HepG2 (cell line): ENCODE data around the gene MAP2K1. TPM values are rescaled to one million over a fixed set of nuclear protein-coding genes. Genes with fewer than 3 reads are reported as not detected.

ENCODE experiments used
- ATRX ChIP-seq: sonication (generic); formaldehyde crosslinking; IDR thresholded peaks from 2 replicates; pipeline ENCODE4 v1.4.0; 2020; ENCODE audit warnings: missing genetic modification reagents, borderline replicate concordance
- BRD4 ChIP-seq: sonication (generic); formaldehyde crosslinking; IDR thresholded peaks from 2 replicates; pipeline ENCODE4 v1.4.0; 2020; ENCODE audit warnings: missing genetic modification reagents
- GATAD1 ChIP-seq: IDR thresholded peaks from 2 replicates; pipeline ENCODE4 v1.6.1; 2016; ENCODE audit warnings: missing genetic modification reagents, missing compliant biosample characterization
- JARID2 ChIP-seq: sonication (generic); formaldehyde crosslinking; IDR thresholded peaks from 2 replicates; pipeline ENCODE4 v1.8.1; 2023; ENCODE audit warnings: missing genetic modification reagents, inconsistent platforms; ENCODE audit not compliant: insufficient replicate concordance
- KLF13 ChIP-seq: sonication (generic); formaldehyde crosslinking; IDR thresholded peaks from 2 replicates; pipeline ENCODE4 v1.4.0; 2020; ENCODE audit warnings: mild to moderate bottlenecking, missing genetic modification reagents
- MTA3 ChIP-seq: sonication (generic); formaldehyde crosslinking; IDR thresholded peaks from 2 replicates; pipeline ENCODE4 v1.4.0; 2020; ENCODE audit warnings: missing genetic modification reagents
- NR2C2 ChIP-seq: sonication (generic); formaldehyde crosslinking; IDR thresholded peaks from 2 replicates; pipeline ENCODE4 v1.4.0; 2020; ENCODE audit warnings: missing genetic modification reagents, mild to moderate bottlenecking, moderate library complexity, borderline replicate concordance
- NR2F6 ChIP-seq, 2 experiments: IDR thresholded peaks; 2 replicates each; pipeline ENCODE4 v1.6.1; 2016; ENCODE audit warnings: antibody characterized with exemption in 1 of 2, mild to moderate bottlenecking in 1 of 2
- SAP130 ChIP-seq: IDR thresholded peaks from 2 replicates; pipeline ENCODE4 v1.6.1; 2016; ENCODE audit warnings: low read depth
- SIN3B ChIP-seq: fragments of 150-350 bp; IDR thresholded peaks from 2 replicates; pipeline ENCODE4 v1.6.1; 2014; ENCODE audit warnings: low read length
- ZNF225 ChIP-seq: sonication (generic); formaldehyde crosslinking; IDR thresholded peaks from 2 replicates; pipeline ENCODE4 v1.4.0; 2020; ENCODE audit warnings: mild to moderate bottlenecking, missing genetic modification reagents
- ZNF263 ChIP-seq: sonication (generic); formaldehyde crosslinking; IDR thresholded peaks from 2 replicates; pipeline ENCODE4 v1.4.0; 2020; ENCODE audit warnings: missing genetic modification reagents
- ZNF674 ChIP-seq: sonication (generic); formaldehyde crosslinking; IDR thresholded peaks from 2 replicates; pipeline ENCODE4 v1.5.0; 2020; ENCODE audit warnings: low read depth, mild to moderate bottlenecking, missing genetic modification reagents
- ZNF724P ChIP-seq: sonication (generic); formaldehyde crosslinking; IDR thresholded peaks from 2 replicates; pipeline ENCODE4 v1.8.0; 2022; ENCODE audit warnings: missing genetic modification reagents, borderline replicate concordance
- ZNF790 ChIP-seq: sonication (generic); formaldehyde crosslinking; IDR thresholded peaks from 2 replicates; pipeline ENCODE4 v1.8.0; 2022; ENCODE audit warnings: missing genetic modification reagents, mild to moderate bottlenecking, borderline replicate concordance
- ZNF83 ChIP-seq: sonication (generic); formaldehyde crosslinking; IDR thresholded peaks from 2 replicates; pipeline ENCODE4 v1.4.0; 2020; ENCODE audit warnings: missing genetic modification reagents, mild to moderate bottlenecking, borderline replicate concordance
- ZNF878 ChIP-seq: sonication (generic); formaldehyde crosslinking; IDR thresholded peaks from 2 replicates; pipeline ENCODE4 v1.8.1; 2023; ENCODE audit warnings: mild to moderate bottlenecking, missing genetic modification reagents, moderate library complexity
- ZSCAN31 ChIP-seq: sonication (generic); formaldehyde crosslinking; IDR thresholded peaks from 2 replicates; pipeline ENCODE4 v1.5.0; 2020; ENCODE audit warnings: low read depth, mild to moderate bottlenecking, missing genetic modification reagents
- polyA plus RNA-seq, 8 experiments: library from polyadenylated mRNA; depleted of rRNA in 3 of 8; stranded (reverse) in 7 of 8; unstranded in 1 of 8; fragments of >200 nt; fragmentation: Illumina TruSeq in 4 of 8; extraction: Trizol in 4 of 8; gene quantifications; 2 replicates each; pipeline versions ENCODE4 v1.2.1 to v1.2.3, GENCODE V29; 2011 to 2016; ENCODE audit warnings: low read depth in 4 of 8, missing spikeins in 1 of 8, mixed read lengths in 1 of 8; ENCODE audit not compliant: insufficient read depth in 1 of 8
- total RNA-seq, 5 experiments: library from RNA; depleted of rRNA; stranded (reverse); fragments of >200 nt; fragmentation: Illumina TruSeq; extraction: Trizol; gene quantifications; 2 replicates each; pipeline ENCODE4 v1.2.3, GENCODE V29; 2016; ENCODE audit warnings: low read depth in 1 of 5
- TF ChIP-seq, protein P1 (sequence below): sonication (generic); formaldehyde crosslinking; IDR thresholded peaks from 2 replicates; pipeline ENCODE4 v1.4.0; 2020; ENCODE audit warnings: missing genetic modification reagents
- TF ChIP-seq, protein P2 (sequence below): sonication (generic); formaldehyde crosslinking; conservative IDR thresholded peaks from 2 replicates; pipeline ENCODE4 v1.4.0; 2020; ENCODE audit warnings: missing genetic modification reagents
- TF ChIP-seq, protein P3 (sequence below): sonication (generic); formaldehyde crosslinking; IDR thresholded peaks from 2 replicates; pipeline ENCODE4 v1.8.0; 2022; ENCODE audit warnings: missing genetic modification reagents, low read depth, mild to moderate bottlenecking, borderline replicate concordance
- TF ChIP-seq, protein P4 (sequence below): sonication (generic); formaldehyde crosslinking; IDR thresholded peaks from 2 replicates; pipeline ENCODE4 v1.4.0; 2020; ENCODE audit warnings: mild to moderate bottlenecking, low read depth, missing genetic modification reagents
- TF ChIP-seq, protein P5 (sequence below): sonication (generic); formaldehyde crosslinking; IDR thresholded peaks from 2 replicates; pipeline ENCODE4 v1.4.0; 2020; ENCODE audit warnings: missing genetic modification reagents

The MAP2K1 gene
- total and polyA plus RNA-seq, 2 of the 13 experiments (the other 11 are each of a cell fraction or from before 2014, with no cell fraction given), result 24.1 to 49.2 TPM

DNA sequence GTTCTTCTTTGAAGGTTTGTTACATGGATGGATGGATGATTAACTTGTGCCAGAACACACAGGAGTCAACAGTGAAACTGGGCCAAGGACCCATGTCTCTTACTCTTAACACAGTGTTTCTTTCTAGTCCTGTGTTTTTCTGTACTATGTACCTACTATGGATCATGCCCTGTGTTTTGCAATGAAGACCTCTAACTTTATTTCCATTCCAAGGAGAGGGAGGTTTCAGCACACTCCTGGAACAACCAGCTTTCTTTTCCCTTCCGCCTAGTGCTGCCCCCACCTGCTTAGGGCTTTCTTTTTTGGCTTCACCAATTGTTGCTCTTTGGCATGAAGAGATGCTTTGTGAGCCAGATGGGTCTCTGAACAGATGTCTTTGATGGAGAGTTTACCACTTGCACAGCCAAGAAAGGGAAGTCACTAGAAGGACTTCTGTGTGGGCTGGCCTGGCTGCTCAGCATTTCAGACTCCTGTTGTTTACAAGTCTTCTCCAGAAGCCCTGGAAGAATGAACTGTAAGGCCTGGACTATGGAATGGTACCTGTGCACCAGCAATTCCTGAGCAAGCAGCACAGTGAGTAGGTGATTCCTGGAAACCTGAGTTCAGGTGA lies 66.4 kb downstream of the MAP2K1 start (continued):
- TF ChIP-seq, protein P1, sequence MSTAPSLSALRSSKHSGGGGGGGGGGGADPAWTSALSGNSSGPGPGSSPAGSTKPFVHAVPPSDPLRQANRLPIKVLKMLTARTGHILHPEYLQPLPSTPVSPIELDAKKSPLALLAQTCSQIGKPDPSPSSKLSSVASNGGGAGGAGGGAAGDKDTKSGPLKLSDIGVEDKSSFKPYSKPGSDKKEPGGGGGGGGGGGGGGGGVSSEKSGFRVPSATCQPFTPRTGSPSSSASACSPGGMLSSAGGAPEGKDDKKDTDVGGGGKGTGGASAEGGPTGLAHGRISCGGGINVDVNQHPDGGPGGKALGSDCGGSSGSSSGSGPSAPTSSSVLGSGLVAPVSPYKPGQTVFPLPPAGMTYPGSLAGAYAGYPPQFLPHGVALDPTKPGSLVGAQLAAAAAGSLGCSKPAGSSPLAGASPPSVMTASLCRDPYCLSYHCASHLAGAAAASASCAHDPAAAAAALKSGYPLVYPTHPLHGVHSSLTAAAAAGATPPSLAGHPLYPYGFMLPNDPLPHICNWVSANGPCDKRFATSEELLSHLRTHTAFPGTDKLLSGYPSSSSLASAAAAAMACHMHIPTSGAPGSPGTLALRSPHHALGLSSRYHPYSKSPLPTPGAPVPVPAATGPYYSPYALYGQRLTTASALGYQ (CRISPR knock-in tag), result no peak
- no peak for TF ChIP-seq ZNF83
- no peak for TF ChIP-seq ATRX
- TF ChIP-seq SIN3B, result no peak
- TF ChIP-seq ZNF724P (CRISPR knock-in tag), result no peak
- no peak for TF ChIP-seq ZSCAN31 (CRISPR knock-in tag)
- TF ChIP-seq, protein P2, sequence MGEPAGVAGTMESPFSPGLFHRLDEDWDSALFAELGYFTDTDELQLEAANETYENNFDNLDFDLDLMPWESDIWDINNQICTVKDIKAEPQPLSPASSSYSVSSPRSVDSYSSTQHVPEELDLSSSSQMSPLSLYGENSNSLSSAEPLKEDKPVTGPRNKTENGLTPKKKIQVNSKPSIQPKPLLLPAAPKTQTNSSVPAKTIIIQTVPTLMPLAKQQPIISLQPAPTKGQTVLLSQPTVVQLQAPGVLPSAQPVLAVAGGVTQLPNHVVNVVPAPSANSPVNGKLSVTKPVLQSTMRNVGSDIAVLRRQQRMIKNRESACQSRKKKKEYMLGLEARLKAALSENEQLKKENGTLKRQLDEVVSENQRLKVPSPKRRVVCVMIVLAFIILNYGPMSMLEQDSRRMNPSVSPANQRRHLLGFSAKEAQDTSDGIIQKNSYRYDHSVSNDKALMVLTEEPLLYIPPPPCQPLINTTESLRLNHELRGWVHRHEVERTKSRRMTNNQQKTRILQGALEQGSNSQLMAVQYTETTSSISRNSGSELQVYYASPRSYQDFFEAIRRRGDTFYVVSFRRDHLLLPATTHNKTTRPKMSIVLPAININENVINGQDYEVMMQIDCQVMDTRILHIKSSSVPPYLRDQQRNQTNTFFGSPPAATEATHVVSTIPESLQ (CRISPR knock-in tag), result no peak
- TF ChIP-seq ZNF790, result no peak
- TF ChIP-seq, protein P3, sequence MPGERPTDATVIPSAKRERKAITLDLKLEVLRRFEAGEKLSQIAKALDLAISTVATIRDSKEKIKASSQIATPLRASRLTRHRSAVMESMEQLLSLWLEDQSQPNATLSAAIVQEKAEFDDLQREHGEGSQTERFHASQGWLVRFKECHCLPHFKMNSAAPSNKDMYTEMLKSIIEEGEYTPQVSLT (CRISPR knock-in tag), result no peak
- TF ChIP-seq MTA3, result no peak
- TF ChIP-seq NR2F6 (IDR thresholded peaks at IDR 0.05), result peak; percentile 54; the same call in 1 of the 2 replicates
- TF ChIP-seq NR2F6 (CRISPR knock-in tag; IDR thresholded peaks at IDR 0.05), result peak; percentile 55; the same call in 1 of the 2 replicates
- TF ChIP-seq KLF13 (CRISPR knock-in tag), result no peak
- TF ChIP-seq, protein P4, sequence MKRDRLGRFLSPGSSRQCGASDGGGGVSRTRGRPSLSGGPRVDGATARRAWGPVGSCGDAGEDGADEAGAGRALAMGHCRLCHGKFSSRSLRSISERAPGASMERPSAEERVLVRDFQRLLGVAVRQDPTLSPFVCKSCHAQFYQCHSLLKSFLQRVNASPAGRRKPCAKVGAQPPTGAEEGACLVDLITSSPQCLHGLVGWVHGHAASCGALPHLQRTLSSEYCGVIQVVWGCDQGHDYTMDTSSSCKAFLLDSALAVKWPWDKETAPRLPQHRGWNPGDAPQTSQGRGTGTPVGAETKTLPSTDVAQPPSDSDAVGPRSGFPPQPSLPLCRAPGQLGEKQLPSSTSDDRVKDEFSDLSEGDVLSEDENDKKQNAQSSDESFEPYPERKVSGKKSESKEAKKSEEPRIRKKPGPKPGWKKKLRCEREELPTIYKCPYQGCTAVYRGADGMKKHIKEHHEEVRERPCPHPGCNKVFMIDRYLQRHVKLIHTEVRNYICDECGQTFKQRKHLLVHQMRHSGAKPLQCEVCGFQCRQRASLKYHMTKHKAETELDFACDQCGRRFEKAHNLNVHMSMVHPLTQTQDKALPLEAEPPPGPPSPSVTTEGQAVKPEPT (CRISPR knock-in tag), result no peak
- TF ChIP-seq JARID2 (CRISPR knock-in tag), result no peak
- no peak for TF ChIP-seq ZNF878 (CRISPR knock-in tag)
- 0 out of 2 replicates have a peak, but pooled peaks have one; percentile 30 for TF ChIP-seq NR2C2 (CRISPR knock-in tag)
- TF ChIP-seq ZNF225 (CRISPR knock-in tag), result no peak
- no peak for TF ChIP-seq ZNF674 (CRISPR knock-in tag)
- TF ChIP-seq, protein P5, sequence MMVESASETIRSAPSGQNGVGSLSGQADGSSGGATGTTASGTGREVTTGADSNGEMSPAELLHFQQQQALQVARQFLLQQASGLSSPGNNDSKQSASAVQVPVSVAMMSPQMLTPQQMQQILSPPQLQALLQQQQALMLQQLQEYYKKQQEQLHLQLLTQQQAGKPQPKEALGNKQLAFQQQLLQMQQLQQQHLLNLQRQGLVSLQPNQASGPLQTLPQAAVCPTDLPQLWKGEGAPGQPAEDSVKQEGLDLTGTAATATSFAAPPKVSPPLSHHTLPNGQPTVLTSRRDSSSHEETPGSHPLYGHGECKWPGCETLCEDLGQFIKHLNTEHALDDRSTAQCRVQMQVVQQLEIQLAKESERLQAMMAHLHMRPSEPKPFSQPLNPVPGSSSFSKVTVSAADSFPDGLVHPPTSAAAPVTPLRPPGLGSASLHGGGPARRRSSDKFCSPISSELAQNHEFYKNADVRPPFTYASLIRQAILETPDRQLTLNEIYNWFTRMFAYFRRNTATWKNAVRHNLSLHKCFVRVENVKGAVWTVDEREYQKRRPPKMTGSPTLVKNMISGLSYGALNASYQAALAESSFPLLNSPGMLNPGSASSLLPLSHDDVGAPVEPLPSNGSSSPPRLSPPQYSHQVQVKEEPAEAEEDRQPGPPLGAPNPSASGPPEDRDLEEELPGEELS (CRISPR knock-in tag), result peak; percentile 29
- no peak for TF ChIP-seq BRD4 (CRISPR knock-in tag)
- no peak for TF ChIP-seq ZNF263 (CRISPR knock-in tag)
- TF ChIP-seq GATAD1, result no peak
- peak; percentile 68 for TF ChIP-seq SAP130
